Measurements from ENCODE around the gene ZAP70.

ZAP70 gene

GRCh38 chr2:97788986-97789644, 75.7 kb downstream of the ZAP70 start:
- no peak for DNase-seq (ENCODE audit: low spot score)

Measured in NAMALWA (cell line).